H1 (cell line): Measurements from ENCODE around the gene CCDC28B. TPM values are rescaled to one million over a fixed set of nuclear protein-coding genes. Genes with fewer than 3 reads are reported as not detected.

ENCODE experiments used
- CTCF ChIA-PET: fragments of 300-600 bp; sonication (Branson Sonifier 250); formaldehyde crosslinking; loops from one replicate; lab custom pipeline; 2021; ENCODE audit not compliant: partially characterized antibody; lab: Charles Lee
- POLR2A ChIA-PET: fragments of 300-600 bp; sonication (Branson Sonifier 250); formaldehyde crosslinking; loops from one replicate; lab custom pipeline; 2021; ENCODE audit warnings: inconsistent platforms; ENCODE audit not compliant: partially characterized antibody; lab: Charles Lee
- DNase-seq, 2 experiments: peaks; one replicate each; pipeline versions ENCODE4 v3.0.0 to v3.0.0-alpha.2; 2010 to 2022; ENCODE audit warnings: low spot score in 2 of 2, low read depth in 1 of 2, mixed read lengths in 1 of 2
- FAIRE-seq: peaks from 2 replicates; lab custom pipeline; 2011; peaks lifted over from hg19 to GRCh38; lab: Jason Lieb, UNC
- H2AFZ ChIP-seq: 2 replicates; pipeline ENCODE4 v1.8.1; 2012; ENCODE audit warnings: low read length, inconsistent platforms
- H2AK5ac ChIP-seq: 2 replicates; pipeline ENCODE4 v1.6.1; 2013; ENCODE audit warnings: low read depth, low read length
- H2BK120ac ChIP-seq: replicated peaks from 2 replicates; pipeline ENCODE3; 2013; ENCODE audit warnings: low read depth, low read length, inconsistent platforms
- H2BK12ac ChIP-seq: 2 replicates; pipeline ENCODE4 v1.6.1; 2013; ENCODE audit warnings: low read depth, low read length
- H2BK15ac ChIP-seq: 2 replicates; pipeline ENCODE4 v1.6.1; 2013; ENCODE audit warnings: low read length
- H2BK20ac ChIP-seq: 2 replicates; pipeline ENCODE4 v1.6.1; 2013; ENCODE audit warnings: low read length
- H2BK5ac ChIP-seq: 2 replicates; pipeline ENCODE4 v1.6.1; 2013; ENCODE audit warnings: low read depth, low read length
- H3K14ac ChIP-seq: 2 replicates; pipeline ENCODE4 v1.6.1; 2013; ENCODE audit warnings: inconsistent platforms; ENCODE audit not compliant: insufficient read length
- H3K18ac ChIP-seq: 2 replicates; pipeline ENCODE4 v1.6.1; 2013; ENCODE audit warnings: low read length; ENCODE audit errors: extremely low read depth
- H3K23ac ChIP-seq: 2 replicates; pipeline ENCODE4 v1.6.1; 2013; ENCODE audit warnings: inconsistent platforms; ENCODE audit not compliant: insufficient read length
- H3K23me2 ChIP-seq: 2 replicates; pipeline ENCODE4 v1.6.1; 2013; ENCODE audit warnings: low read depth, low read length
- H3K27ac ChIP-seq: 2 replicates; pipeline ENCODE4 v1.6.1; 2011; ENCODE audit warnings: low read depth, low read length, inconsistent platforms
- H3K27me3 ChIP-seq, 4 experiments: replicated peaks in 1 of 4; 1 replicate in 1 of 4; 2 replicates in 3 of 4; pipeline versions ENCODE4 v1.6.1 to v1.8.1; 2011 to 2013; ENCODE audit warnings: low read length in 3 of 4, mild to moderate bottlenecking in 3 of 4, inconsistent platforms in 2 of 4, mixed read lengths in 2 of 4, moderate library complexity in 1 of 4; ENCODE audit not compliant: control insufficient read depth in 3 of 4, insufficient read depth in 3 of 4; ENCODE audit errors: extremely low read depth in 1 of 4
- H3K36me3 ChIP-seq, 4 experiments: 2 replicates each; pipeline versions ENCODE4 v1.6.1 to v1.8.1; 2011 to 2013; ENCODE audit warnings: mild to moderate bottlenecking in 4 of 4, low read length in 3 of 4, moderate library complexity in 2 of 4, control low read depth in 1 of 4, inconsistent platforms in 1 of 4; ENCODE audit not compliant: insufficient read depth in 4 of 4, control insufficient read depth in 2 of 4
- H3K4ac ChIP-seq: replicated peaks from 2 replicates; pipeline ENCODE3; 2013; ENCODE audit warnings: low read length, low read depth, mixed read lengths, inconsistent platforms; ENCODE audit not compliant: insufficient read length
- H3K4me1 ChIP-seq, 4 experiments: replicated peaks in 1 of 4; 1 replicate in 1 of 4; 2 replicates in 3 of 4; pipeline versions ENCODE4 v1.6.1 to v1.8.1; 2011 to 2013; ENCODE audit warnings: low read length in 3 of 4, inconsistent platforms in 2 of 4, mixed read lengths in 1 of 4; ENCODE audit not compliant: insufficient read depth in 4 of 4, control insufficient read depth in 3 of 4
- H3K4me2 ChIP-seq, 2 experiments: 2 replicates each; pipeline versions ENCODE4 v1.6.1 to v1.8.1; 2011 to 2013; ENCODE audit warnings: low read depth in 2 of 2, low read length in 2 of 2, control low read depth in 1 of 2, inconsistent platforms in 1 of 2, mild to moderate bottlenecking in 1 of 2; ENCODE audit not compliant: insufficient read depth in 1 of 2
- H3K4me3 ChIP-seq, 4 experiments: fragments of 200-600, 300-600 bp in 1 of 4; sonication (generic), shearing (Covaris generic), sonication (Bioruptor Twin) in 1 of 4; 2 replicates each; pipeline versions ENCODE4 v1.5.1 to v1.8.1; 2011 to 2016; ENCODE audit warnings: low read length in 4 of 4, low read depth in 3 of 4, control low read depth in 2 of 4, inconsistent platforms in 2 of 4, mild to moderate bottlenecking in 2 of 4, mixed read lengths in 1 of 4, moderate library complexity in 1 of 4; ENCODE audit not compliant: insufficient read depth in 2 of 4; ENCODE audit errors: extremely low read depth in 1 of 4
- H3K56ac ChIP-seq: replicated peaks from 2 replicates; pipeline ENCODE3; 2013; ENCODE audit warnings: low read depth, mild to moderate bottlenecking, mixed read lengths, low read length, inconsistent platforms; ENCODE audit not compliant: insufficient read length
- H3K79me1 ChIP-seq: 2 replicates; pipeline ENCODE4 v1.6.1; 2013; ENCODE audit warnings: low read depth, low read length, control low read depth
- H3K79me2 ChIP-seq, 2 experiments: 2 replicates each; pipeline versions ENCODE4 v1.6.1 to v1.8.1; 2012 to 2013; ENCODE audit warnings: low read length in 2 of 2, mild to moderate bottlenecking in 2 of 2, inconsistent platforms in 1 of 2; ENCODE audit not compliant: insufficient read depth in 2 of 2, control insufficient read depth in 1 of 2
- H3K9ac ChIP-seq, 4 experiments: replicated peaks in 1 of 4; 1 replicate in 1 of 4; 2 replicates in 3 of 4; pipeline versions ENCODE4 v1.6.1 to v1.8.1; 2011 to 2013; ENCODE audit warnings: low read depth in 3 of 4, low read length in 3 of 4, control low read depth in 2 of 4, mild to moderate bottlenecking in 2 of 4, moderate library complexity in 2 of 4, inconsistent platforms in 1 of 4; ENCODE audit errors: extremely low read depth in 1 of 4
- H3K9me3 ChIP-seq, 2 experiments: 2 replicates each; pipeline versions ENCODE4 v1.6.1 to v1.8.1; 2012 to 2013; ENCODE audit warnings: mild to moderate bottlenecking in 2 of 2, moderate library complexity in 2 of 2, control low read depth in 1 of 2, inconsistent platforms in 1 of 2, low read depth in 1 of 2, low read length in 1 of 2, mixed read lengths in 1 of 2; ENCODE audit not compliant: insufficient read depth in 2 of 2
- H4K20me1 ChIP-seq, 2 experiments: replicated peaks in 1 of 2; 2 replicates each; pipeline versions ENCODE3 to v1.8.1; 2011 to 2013; ENCODE audit warnings: inconsistent platforms in 2 of 2, low read length in 2 of 2, mild to moderate bottlenecking in 1 of 2; ENCODE audit not compliant: insufficient read depth in 2 of 2, control insufficient read depth in 1 of 2
- H4K5ac ChIP-seq: 2 replicates; pipeline ENCODE4 v1.6.1; 2013; ENCODE audit warnings: low read length, low read depth, mixed read lengths, inconsistent platforms; ENCODE audit not compliant: insufficient read length
- H4K8ac ChIP-seq: 2 replicates; pipeline ENCODE4 v1.8.0; 2013; ENCODE audit warnings: mild to moderate bottlenecking, moderate library complexity, low read length, inconsistent platforms; ENCODE audit not compliant: insufficient read depth; ENCODE audit errors: extremely low read depth
- H4K91ac ChIP-seq: replicated peaks from 2 replicates; pipeline ENCODE3; 2013; ENCODE audit warnings: low read length, mixed read lengths, inconsistent platforms; ENCODE audit not compliant: insufficient read length
- ATF2 ChIP-seq: IDR thresholded peaks from 2 replicates; pipeline ENCODE4 v1.6.1; 2012; ENCODE audit warnings: low read length, inconsistent platforms
- BRCA1 ChIP-seq: IDR thresholded peaks from 2 replicates; pipeline ENCODE4 v1.6.1; 2012; ENCODE audit warnings: low read depth, low read length, improper control_type of control experiment
- CHD2 ChIP-seq: IDR thresholded peaks from 2 replicates; pipeline ENCODE4 v1.6.1; 2012; ENCODE audit warnings: low read length, improper control_type of control experiment
- HDAC6 ChIP-seq: IDR thresholded peaks from one replicate; pipeline ENCODE4 v1.7.1; 2012; ENCODE audit warnings: low read depth, mild to moderate bottlenecking, inconsistent platforms, low read length, moderate library complexity
- JUN ChIP-seq: IDR thresholded peaks from 2 replicates; pipeline ENCODE4 v1.6.1; 2011; ENCODE audit warnings: low read depth, mild to moderate bottlenecking, improper control_type of control experiment, low read length
- NRF1 ChIP-seq: IDR thresholded peaks from 2 replicates; pipeline ENCODE4 v1.6.1; 2011; ENCODE audit warnings: mild to moderate bottlenecking, low read depth, low read length, improper control_type of control experiment
- PHF8 ChIP-seq: fragments of 200-600 bp; sonication (generic); conservative IDR thresholded peaks from 2 replicates; pipeline ENCODE4 v1.7.1; 2012; ENCODE audit warnings: low read depth, mild to moderate bottlenecking, inconsistent platforms, low read length, moderate library complexity
- RBBP5 ChIP-seq: IDR thresholded peaks from 2 replicates; pipeline ENCODE4 v1.7.1; 2012; ENCODE audit warnings: low read depth, mild to moderate bottlenecking, inconsistent platforms, low read length, moderate library complexity, borderline replicate concordance
- SIN3A ChIP-seq, 2 experiments: IDR thresholded peaks in 1 of 2; conservative IDR thresholded peaks in 1 of 2; 2 replicates each; pipeline ENCODE4 v1.6.1; 2011 to 2012; ENCODE audit warnings: low read length in 2 of 2, improper control_type of control experiment in 1 of 2, low read depth in 1 of 2, mild to moderate bottlenecking in 1 of 2
- TAF1 ChIP-seq: IDR thresholded peaks from 2 replicates; pipeline ENCODE4 v1.6.1; 2011; ENCODE audit warnings: mild to moderate bottlenecking, low read depth, low read length
- WGBS, 2 experiments: shearing (Covaris generic) in 1 of 2; methylation state at CpG; one replicate each; pipeline versions ENCODE4 v1.1.6 to v1.1.7; 2013 to 2015; ENCODE audit warnings: low lambda C conversion rate in 2 of 2, mixed read lengths in 2 of 2, inconsistent platforms in 1 of 2, low coverage in 1 of 2, missing lambda C conversion rate in 1 of 2; ENCODE audit not compliant: insufficient replicate concordance in 2 of 2, insufficient coverage in 1 of 2, insufficient read length in 1 of 2; ENCODE audit errors: extremely low coverage in 1 of 2, missing lambda C conversion rate in 1 of 2; 5-methylcytosine and 5-hydroxymethylcytosine counted together
- polyA plus RNA-seq, 7 experiments: library from polyadenylated mRNA; depleted of rRNA in 3 of 7; stranded (reverse) in 5 of 7; unstranded in 2 of 7; fragments of >200 nt in 5 of 7; fragments of 200-250 nt in 2 of 7; gene quantifications; 1 replicate in 5 of 7; 2 replicates in 1 of 7; 4 replicates in 1 of 7; pipeline versions ENCODE4 v1.2.1 to v1.2.3, GENCODE V29; 2011 to 2013; ENCODE audit warnings: missing spikeins in 2 of 7, mixed read lengths in 2 of 7
- total RNA-seq: library from RNA; stranded (reverse); fragmentation: NEBNext Ultra II Directional; extraction: Animal tissue kit (Norgen Biotek cat#: 25700); gene quantifications from 2 replicates; pipeline ENCODE4 v1.2.1, GENCODE V29; 2021

Gene CCDC28B
- total and polyA plus RNA-seq, 2 of the 8 experiments (the other 6 are each of a cell fraction or from before 2014, with no cell fraction given): 16.7 to 17.1 TPM

- Histone ChIP-seq H3K23me2 (peaks cover 15% of the 10 kb centered on the region; the same call in 1 of the 2 replicates), H4K91ac (peak overlapping the region; percentile 40), H3K9ac (peak overlapping the region in 2 of 4 experiments; percentile 45 to 48; a peak in 4 of 7 replicates), H3K4me3 (peak overlapping the region; percentile 64 to 86 (median 80)), H2AFZ (no peak overlapping the region), H3K27ac (no peak overlapping the region), H2BK12ac (no peak overlapping the region), H3K18ac (no peak overlapping the region), H4K5ac (peak overlapping the region; percentile 26), H3K4me1 (peaks cover 0 to 23% (median 11%) of the 10 kb centered on the region in 4 experiments; a peak in 6 of 7 replicates), H3K4ac (no peak overlapping the region), H3K79me2 (no peaks in the 10 kb centered on the region), H2BK20ac (no peak overlapping the region), H3K4me2 (peak overlapping the region; percentile 73 to 96), H3K56ac (no peak overlapping the region), H4K20me1 (peaks cover 0 to 2% of the 10 kb centered on the region in 2 experiments), H2BK5ac (peak overlapping the region; percentile 19; the same call in 1 of the 2 replicates), H2BK15ac (no peak overlapping the region), H3K23ac (no peak overlapping the region), H3K27me3 (peaks cover 0 to 4% (median 2%) of the 10 kb centered on the region in 4 experiments; a peak in 3 of 7 replicates), H2AK5ac (no peak overlapping the region), H3K79me1 (peaks cover 2% of the 10 kb centered on the region; the same call in 1 of the 2 replicates), H2BK120ac (no peak overlapping the region), H3K36me3 (no peaks in the 10 kb centered on the region; a peak in 1 of 8 replicates), H3K9me3 (no peaks in the 10 kb centered on the region), H3K14ac (no peak overlapping the region), H4K8ac (peak overlapping the region; percentile 43; the same call in 1 of the 2 replicates)
- ChIA-PET CTCF (interaction anchor here (1.6 to 4.5 kb wide), 3 partner anchors 11 to 158 kb away, joined by 3 to 25 read pairs (median 4); no protein-coding TSS in a partner anchor), POLR2A (interaction anchor here (0.7 to 21.3 kb wide), 18 partner anchors 7 to 189 kb away, joined by 3 to 332 read pairs (median 4); partner anchors contain the start of genes BSDC1, CCDC28B, KPNA6 and MARCKSL1)
- FAIRE-seq (no peak), DNase-seq (peak in 1 of 2 experiments; percentile 61)
- WGBS, 2 experiments: 38% methylated on average over 26 of the region's 26 CpGs; no CpG with 5 or more reads in 1 of the 2 experiments
- no peak for TF ChIP-seq RBBP5
- TF ChIP-seq PHF8: no peak
- no peak for TF ChIP-seq SIN3A (conservative IDR thresholded peaks at IDR 0.05 in 1 of 2, IDR thresholded peaks at IDR 0.05 in 1 of 2; ENCODE audit: low read depth in 1 of 2, low read length in 2 of 2)
- TF ChIP-seq NRF1: no peak
- TF ChIP-seq ATF2: no peak
- no peak for TF ChIP-seq BRCA1
- TF ChIP-seq HDAC6: no peak
- TF ChIP-seq TAF1: no peak
- no peak for TF ChIP-seq JUN
- TF ChIP-seq CHD2: no peak
Measured at GRCh38 chr1:32204943-32205361, 4.6 kb downstream of the CCDC28B start.
